GM21723 (cell line): ENCODE measurements around the gene HTR3A.

Source experiments
- ATAC-seq: cut with Tn5 transposase; IDR thresholded peaks from one replicate; pipeline ENCODE4 v1.9.1; 2021; ENCODE audit warnings: mild to moderate bottlenecking, moderate library complexity; ENCODE audit not compliant: unreplicated experiment

The HTR3A gene

DNA sequence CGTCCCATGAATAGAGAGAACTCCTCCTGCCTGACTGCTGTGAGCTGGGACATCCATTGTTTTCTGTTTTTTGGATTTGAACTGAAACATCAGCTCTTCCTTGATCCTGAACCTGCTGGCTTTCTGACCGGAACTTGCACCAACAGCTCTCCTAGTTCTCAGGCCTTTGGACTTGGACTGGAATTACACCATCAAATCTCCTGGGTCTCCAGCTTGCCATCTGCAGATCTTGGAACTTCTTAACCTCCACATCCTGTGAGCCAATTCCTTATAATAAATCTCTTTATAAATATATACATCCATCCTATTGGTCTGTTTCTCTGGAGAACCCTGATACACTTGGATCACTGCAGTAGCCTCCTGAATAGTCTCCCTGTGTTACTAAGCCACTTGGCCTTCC lies 42.1 kb downstream of the HTR3A start:
- no peak for ATAC-seq

DNA sequence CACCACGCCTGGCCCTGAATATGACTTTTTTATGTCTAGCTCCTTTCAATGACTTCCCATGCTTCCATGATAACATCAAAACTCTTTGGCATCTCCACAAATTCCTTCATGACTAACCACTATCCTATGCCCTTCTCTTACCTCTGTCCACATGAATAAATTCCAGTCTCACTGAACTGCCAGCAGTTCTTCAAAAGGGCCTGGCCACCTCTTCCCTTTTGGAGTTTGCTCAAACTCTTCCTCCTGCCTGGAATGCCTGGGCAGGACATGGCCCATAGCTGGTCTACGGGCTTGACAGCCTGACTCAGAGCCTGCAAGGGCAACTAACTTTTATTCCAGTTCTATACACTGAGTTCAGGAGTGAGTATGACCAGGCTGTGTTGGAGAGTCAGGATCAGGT lies 42.8 kb downstream of the HTR3A start:
- ATAC-seq, result no peak

DNA sequence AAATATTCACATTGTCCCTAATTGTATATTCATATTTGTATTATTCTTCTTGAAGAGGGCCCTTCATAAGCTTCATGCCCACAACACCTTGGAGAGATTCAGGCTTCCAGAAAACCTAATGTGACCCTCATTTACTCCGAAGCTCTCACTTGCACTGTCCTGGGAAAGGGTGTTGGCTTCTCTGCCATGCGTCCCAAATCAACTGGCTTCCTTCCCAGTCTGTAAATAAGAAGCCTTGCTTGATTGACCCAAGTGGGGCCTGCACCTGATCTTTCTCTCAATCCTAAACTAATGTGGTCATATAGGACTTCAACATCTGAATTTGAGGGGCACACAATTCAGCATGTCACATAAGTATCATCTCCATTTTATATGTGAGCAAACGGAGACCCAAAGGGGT lies 44.1 kb downstream of the HTR3A start:
- ATAC-seq, result no peak

DNA sequence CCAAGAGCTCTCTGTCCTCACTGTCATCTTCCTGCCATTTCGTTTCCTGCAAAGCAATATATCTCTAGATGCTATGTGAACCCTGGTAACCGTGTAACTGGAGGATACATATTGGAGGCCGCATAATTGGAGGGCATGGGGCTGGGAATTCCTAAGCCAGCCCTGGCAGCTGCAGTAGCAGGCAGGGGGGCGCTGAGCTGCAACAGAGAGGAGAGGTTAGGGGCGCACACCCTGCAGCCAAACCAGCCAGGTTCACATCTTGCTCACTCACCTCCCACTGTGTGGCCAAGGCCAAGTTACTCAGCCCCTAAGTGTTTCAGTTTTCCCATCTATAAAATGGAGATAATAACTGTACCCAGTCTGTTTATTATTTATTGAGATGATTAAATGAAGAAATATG lies 44.7 kb downstream of the HTR3A start:
- ATAC-seq, result no peak

DNA sequence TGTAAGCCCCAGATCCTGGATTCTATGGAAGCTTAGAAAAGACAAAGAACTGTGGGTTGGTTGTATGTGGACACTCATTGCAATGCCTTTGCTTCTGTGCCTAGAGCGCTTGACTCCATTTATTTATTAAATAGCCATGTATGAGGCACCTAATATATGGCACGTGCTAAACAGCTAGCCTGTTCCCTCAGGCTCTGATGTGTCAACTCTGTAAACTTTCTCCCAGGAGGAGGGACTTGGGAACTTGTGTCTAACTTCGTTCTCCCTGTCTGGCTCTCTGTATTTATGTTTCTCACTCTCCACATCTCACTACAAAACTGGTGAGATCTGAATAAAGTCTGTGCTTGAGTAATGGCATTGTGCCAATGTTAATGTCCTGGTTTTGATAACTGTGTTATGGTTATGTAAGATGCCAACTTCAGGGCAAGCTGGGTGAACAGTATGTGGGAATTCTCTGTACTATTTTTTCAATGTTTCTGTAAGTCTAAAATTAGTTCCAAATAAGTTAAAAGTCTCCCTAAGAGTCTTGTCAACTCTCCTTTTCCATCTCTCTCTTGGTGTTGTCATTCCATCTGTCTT lies 50.5 kb downstream of the HTR3A start:
- no peak for ATAC-seq

DNA sequence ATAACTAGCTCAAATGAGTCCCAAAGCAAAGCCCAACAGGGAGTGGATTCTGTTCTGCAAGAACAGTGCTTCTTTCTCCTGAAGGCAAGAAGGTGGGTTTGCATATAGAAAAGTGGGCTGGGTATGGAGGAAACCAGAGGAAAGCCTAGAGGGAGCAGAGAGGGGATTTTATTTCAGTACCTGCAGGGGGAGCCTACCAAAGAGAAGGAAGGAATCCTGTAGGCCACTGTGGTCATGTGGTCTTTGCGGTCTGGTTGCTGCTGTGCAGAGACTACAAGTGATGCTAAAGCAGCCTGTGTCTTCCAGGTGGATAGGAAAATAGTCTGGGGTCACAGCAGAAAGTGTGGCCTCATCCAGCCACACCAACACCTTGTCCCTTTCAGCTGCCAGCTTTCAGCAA lies 51.4 kb downstream of the HTR3A start:
- no peak for ATAC-seq

DNA sequence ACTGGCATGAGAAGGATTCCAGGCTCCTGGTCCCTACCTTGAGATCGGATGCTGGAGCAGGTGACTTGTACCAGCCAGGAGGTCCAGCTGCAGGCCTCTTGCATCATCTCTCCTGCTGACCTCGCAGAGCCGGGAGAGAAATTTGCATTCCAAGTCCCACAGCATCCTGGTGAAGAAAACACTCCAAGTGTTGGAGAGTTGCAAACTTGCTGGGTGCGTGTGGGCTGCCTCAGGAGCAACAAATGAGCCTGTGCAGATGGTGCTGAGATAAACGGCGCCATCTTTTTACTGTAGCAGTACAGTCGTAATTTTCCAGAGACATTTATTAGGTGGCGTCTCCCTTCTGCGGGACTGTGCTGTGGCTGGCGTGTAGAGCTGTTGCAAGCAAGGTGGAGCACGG lies 52.5 kb downstream of the HTR3A start:
- no peak for ATAC-seq

DNA sequence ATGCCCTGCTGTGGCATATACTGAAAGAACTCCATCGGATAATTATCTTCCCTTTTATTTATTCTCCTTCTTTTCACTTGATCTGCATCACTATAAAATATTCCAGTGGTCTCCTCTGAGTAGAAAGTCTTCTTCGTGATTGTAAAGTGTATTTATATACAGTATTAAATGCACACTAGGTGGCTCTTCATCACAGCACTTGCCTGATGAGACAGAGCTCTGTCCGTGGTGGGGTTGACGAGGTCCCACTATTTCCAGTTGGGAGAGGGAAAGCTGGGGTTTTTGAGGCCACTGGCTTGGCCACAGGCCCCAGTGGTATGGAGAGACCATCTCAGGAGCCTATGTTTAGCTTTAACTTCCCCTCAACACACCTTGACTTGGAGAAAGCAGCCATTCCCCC lies 53.0 kb downstream of the HTR3A start:
- no peak for ATAC-seq

DNA sequence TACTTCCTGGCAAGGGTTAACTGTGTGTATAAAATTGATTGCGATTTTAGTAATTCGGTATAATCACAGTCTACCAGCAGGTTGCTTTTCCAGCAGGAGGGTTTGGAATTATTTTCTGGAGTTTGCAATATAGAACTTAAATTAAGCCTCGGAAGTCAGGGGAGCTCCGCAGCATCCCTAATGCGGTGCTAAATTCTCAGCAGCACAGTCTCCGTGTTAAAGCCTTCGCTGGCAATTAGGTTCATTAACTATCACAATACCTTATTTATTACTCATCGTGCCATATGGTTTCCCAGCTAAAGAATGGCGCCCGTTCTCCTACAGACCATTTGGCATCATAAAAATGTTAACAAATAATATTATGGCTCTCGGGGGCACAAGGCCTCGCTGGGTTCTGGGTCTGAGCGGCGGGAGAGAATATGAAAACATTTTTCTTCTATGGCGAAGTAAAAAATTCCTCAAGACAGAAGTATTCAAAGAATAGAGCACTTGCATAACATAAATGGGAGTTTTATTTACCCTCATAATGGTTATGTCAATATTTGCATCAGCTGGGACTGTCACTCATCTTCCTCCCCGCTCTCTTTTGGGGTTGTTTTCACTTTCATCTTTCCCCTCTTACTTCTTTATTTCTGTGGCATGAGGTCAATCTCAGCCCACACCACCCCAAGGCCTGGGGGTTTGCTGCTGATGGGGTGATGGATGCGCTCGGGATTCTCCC lies 56.5 kb downstream of the HTR3A start:
- no peak for ATAC-seq

DNA sequence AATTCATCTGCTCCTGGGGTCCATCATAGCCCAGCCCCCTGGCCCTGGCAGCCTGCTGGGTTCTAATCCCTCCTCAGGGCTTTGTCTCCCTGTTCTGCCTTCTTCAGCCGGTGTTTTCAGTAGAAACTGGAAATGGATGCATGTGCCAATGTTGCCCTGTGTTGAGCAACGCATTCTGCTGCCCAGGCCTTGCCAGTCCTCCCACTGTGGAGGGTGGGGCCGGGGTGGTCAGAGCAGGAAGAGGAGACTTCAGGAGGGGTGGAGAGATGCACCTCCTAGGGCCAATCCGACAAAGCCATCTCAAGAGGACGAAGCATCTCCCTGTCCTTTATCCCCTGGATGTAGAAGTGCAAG lies 57.0 kb downstream of the HTR3A start:
- ATAC-seq, result no peak

DNA sequence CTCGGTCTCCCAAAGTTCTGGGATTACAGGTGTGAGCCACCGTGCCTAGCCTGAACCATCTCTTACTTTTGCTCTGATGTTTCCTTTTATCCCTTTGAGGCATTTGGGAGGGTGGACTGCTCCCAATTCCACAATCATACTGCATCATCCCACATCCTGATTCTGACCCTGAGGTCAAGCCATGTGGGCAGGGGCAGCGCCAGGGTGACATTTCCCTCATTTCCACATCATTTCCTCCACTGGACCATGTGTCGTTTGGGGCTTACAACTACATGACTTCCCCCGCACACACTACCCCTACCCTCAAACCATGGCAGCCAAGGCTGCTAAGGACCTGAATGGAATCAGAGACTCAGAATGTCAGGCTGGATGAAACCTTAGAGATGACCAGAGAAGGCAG lies 58.2 kb downstream of the HTR3A start:
- ATAC-seq, result no peak

DNA sequence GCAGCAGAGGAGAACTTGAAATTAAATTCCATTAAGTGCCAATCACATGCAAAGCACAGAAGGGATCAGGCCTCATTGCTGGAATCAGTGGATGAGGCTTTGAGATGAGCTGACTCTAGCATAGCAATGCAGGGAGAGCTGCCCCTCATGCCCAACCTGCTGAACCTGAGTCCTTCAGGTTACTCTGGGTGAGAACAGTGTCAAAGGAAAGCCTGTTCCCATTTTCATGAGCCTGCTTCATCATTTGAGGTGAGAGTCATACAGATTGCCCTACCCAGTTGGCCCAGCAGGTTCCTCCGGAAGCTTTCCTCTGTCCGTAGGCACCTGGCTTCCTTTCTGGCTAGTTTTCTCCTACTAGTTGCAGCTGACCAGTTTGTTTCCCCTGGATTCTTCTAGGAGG lies 58.7 kb downstream of the HTR3A start:
- ATAC-seq, result no peak

DNA sequence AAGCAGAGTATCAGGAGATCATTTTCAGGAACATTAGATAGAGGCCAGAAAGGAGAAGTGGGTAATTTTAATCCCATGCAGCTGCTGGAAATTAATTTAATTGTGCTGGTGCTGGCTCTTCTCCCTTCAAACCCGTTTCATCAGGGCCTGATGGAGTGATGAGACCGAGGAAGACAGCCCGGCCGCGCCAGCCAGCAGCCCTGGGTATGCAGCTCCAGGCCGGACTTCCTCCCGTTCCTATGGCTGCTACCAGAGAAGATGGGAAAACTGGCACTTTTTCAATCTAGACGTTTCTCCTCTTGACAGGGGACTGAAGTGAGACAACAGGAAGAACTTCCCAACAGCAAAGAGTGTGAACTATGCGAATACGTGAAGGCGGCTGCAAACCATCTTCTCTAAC lies 60.0 kb downstream of the HTR3A start:
- ATAC-seq, result no peak

DNA sequence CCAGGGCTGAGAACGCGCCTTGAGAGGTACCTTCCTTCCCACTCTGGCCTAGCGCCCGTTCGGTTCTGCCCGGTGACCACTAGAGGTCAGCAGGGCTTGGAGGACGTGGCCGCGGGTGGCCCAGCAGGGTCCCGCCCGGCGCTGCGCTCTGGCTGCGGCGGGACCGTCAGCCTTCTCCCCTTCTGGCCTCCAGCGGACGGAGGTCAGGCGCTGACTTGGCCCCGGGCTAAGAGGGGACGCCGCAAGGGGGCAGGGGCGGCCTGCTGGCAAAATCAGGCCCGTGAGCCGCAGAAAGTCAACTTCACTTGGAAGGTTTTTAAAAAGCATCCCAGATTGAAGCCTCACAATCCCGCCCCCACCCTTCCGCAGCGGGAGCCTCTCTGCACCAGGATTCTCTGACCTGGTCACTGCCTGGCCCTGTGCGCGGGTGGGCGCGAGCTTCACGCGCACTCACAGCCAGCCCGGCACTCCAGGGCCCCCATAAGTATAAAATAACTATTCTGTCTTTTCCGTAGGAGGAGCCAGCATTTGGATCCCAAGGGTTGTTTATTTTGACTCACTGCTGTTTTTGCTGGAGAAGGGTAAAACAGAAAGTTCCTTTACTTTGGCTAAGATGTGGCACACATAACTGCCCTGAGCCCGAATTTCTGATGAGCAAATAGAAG lies 61.4 kb downstream of the HTR3A start:
- no peak for ATAC-seq

DNA sequence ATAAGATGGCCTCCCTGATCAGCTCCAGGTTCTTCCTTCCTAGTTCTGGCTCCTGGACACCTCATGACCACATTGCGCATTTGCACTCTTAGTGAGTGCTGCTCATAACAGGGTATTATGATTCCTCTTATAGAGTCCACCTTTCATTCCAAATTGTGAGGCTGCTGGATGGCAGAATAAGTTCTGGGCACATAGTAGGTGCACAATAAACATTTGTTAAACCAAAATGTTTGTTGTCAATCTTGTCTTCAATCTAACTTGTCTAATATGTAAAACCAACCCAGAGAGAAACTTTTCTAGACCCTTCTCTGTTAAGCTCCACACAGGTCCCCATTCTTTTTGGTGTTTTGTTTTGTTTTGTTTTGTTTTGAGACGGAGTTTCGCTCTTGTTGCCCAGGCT lies 62.0 kb downstream of the HTR3A start:
- ATAC-seq, result no peak

DNA sequence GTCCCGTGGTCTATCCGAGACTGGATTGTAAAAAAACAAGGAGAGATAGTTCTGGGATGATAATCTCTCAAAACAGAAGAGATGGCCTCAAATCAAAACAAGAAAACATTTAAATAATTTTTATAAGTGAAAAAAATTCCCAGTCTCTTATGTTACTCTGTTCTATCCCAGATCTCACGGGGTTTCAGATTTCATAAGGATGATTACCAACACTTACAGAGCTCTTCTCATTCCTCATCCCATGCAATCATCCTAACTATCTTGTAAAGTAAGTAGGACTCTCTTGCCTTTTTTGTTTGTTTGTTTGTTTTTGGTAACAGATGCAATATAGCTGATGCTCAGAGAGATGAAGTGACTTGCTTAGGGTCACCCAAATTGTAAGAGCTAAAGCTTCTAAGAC lies 64.6 kb downstream of the HTR3A start:
- ATAC-seq, result no peak
